Measurements from ENCODE around the gene SUPT7L.
A peak's percentile ranks its signal among the peaks of the same experiment; 100 is the strongest.
"Not testable (repeated sequence)": the region's sequence is repeated elsewhere in the genome, so short reads cannot be mapped to it uniquely, and the experiment has no call there.

Gene SUPT7L

DNA sequence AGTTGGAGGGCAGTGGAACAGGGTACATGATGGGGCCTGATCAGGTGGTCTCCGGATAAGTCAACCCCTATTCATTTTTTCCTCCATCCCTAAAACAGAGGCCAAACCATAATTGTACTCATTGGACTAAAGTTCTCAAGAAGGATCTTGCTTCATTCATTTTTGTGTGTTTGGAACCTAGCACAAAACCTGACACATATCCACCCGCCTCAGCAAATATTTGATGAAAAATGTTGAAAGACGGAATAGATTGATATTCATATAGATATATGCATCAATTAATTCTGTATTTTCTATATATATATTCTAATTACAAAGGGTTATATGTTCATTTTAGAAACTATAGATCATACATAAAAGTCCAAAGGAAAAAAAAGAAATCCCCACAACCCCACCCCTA is 22.2 kb upstream of the SUPT7L start:
- no peak for DNase-seq (ENCODE audit: low read depth)
- H3K4me3 ChIP-seq (ENCODE audit: low read length) = no peak overlapping the region
- TF ChIP-seq, protein P1, sequence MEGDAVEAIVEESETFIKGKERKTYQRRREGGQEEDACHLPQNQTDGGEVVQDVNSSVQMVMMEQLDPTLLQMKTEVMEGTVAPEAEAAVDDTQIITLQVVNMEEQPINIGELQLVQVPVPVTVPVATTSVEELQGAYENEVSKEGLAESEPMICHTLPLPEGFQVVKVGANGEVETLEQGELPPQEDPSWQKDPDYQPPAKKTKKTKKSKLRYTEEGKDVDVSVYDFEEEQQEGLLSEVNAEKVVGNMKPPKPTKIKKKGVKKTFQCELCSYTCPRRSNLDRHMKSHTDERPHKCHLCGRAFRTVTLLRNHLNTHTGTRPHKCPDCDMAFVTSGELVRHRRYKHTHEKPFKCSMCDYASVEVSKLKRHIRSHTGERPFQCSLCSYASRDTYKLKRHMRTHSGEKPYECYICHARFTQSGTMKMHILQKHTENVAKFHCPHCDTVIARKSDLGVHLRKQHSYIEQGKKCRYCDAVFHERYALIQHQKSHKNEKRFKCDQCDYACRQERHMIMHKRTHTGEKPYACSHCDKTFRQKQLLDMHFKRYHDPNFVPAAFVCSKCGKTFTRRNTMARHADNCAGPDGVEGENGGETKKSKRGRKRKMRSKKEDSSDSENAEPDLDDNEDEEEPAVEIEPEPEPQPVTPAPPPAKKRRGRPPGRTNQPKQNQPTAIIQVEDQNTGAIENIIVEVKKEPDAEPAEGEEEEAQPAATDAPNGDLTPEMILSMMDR (IDR thresholded peaks at IDR 0.05; ENCODE audit: insufficient read depth, low read depth, low read length, missing control alignments) = no peak

DNA sequence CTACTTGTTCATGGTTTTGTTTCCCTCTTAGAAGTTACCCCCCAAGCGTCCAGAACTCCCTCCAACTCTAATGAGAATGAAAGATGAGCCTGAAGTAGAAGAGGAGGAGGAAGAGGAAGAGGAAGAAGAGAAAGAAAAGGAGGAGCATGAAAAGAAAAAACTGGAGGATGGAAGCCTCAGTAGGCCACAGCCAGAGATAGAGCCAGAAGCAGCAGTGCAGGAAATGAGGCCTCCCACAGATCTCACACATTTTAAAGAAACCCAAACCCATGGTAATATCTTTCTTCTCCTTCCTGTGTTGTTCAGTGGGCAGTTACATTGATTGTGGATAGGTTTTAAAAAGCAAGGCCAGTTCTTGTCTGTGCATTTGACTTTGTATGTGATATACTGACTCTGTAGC is 21.6 kb upstream of the SUPT7L start:
- DNase-seq (ENCODE audit: low read depth) = not testable (repeated sequence)

DNA sequence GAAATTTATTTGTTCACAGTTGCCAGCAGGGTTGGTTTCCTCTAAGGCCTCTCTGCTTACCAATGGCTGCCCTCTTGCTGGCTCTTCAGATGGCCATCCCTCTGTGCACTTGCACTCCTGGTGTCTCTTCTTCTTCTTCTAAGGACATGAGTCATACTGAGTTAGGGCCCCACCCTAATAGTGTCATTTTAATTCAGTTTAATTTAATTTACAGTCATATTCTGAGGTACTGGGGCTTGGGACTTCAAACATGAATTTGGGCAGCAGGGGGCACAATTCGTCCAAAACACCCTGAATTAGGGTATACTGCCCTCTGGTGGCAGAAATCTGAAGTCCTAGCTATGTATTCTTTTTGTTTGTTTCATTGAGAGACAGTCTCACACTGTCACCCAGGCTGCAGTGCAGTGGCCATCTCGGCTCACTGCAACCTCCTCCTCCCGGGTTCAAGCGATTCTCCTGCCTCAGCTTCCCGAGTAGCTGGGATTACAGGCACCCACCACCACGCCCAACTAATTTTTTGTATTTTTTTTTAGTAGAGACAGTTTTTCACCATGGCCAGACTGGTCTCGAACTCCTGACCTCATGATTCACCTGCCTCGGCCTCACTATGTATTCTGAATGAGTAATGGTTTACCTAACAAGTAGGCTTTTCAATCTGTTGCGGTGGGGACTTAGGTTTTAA is 20.1 kb upstream of the SUPT7L start:
- TF ChIP-seq, protein P1 (IDR thresholded peaks at IDR 0.05; ENCODE audit: insufficient read depth, low read depth, low read length, missing control alignments) = peak; percentile 92
- no peak overlapping the region for H3K4me3 ChIP-seq (ENCODE audit: low read length)
- peak; percentile 94 for DNase-seq (ENCODE audit: low read depth)

More for the DNA sequence above, 21.6 kb upstream of the SUPT7L start:
- H3K4me3 ChIP-seq (ENCODE audit: low read length) = not testable (repeated sequence)

DNA sequence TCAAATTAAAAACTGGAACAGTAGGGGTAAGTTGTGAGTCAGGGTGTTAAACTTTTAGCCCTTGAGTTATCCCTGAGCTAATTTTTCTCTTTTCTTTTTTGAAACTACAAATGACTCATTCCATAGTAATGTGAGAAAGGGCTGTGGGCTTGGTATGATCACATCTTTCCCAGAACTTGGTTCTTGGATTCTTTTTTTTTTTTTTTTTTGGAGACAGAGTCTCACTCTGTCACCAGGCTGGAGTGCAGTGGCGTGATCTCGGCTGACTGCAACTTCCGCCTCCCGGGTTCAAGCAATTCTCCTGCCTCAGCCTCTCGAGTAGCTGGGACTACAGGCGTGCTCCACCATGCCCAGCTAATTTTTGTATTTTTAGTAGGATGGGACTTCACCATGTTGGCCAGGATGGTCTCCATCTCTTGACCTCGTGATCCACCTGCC is 18.9 kb upstream of the SUPT7L start:
- H3K4me3 ChIP-seq (ENCODE audit: low read length) = not testable (repeated sequence)
- DNase-seq (ENCODE audit: low read depth) = peak; percentile 89

DNA sequence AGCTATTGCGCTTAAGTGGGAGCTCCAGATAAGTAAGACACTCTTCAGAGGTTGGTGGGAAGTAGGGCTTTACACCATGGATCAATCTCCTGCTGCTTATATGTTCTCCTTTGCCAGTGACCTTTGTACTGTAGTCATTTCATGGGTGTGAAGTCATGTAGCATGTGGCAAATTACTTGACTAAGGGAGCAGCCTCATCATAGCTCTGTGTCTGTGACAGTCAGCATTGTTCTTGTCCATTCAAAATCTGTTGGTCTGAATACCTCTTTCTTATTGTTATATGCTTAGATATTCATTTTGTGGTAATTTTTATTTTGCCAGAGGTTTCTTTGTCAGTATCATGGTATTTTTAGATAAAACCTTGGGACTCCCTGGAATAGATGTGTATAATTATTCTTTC is 18.4 kb upstream of the SUPT7L start:
- no peak overlapping the region for H3K4me3 ChIP-seq (ENCODE audit: low read length)
- DNase-seq (ENCODE audit: low read depth) = peak; percentile 48
- TF ChIP-seq, protein P1 (IDR thresholded peaks at IDR 0.05; ENCODE audit: insufficient read depth, low read depth, low read length, missing control alignments) = no peak

DNA sequence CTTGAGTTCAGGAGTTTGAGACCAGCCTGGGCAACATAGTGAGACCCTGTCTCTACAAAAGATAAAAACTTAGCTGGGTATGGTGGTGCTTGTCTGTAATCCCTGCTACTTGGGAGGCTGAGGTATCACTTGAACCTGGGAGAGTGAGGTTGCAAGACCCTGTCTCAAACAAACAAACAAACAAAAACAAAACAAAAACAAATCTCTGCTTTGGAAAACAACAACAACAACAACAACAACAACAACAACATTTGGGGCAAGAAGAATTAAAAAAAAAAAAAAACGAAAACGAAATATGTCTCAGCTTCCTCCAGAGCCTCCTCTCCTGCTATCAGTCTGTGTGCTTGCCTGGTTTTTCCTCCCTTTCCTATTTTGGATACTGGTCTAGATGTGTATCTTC is 17.2 kb upstream of the SUPT7L start:
- H3K4me3 ChIP-seq (ENCODE audit: low read length) = no peak overlapping the region
- no peak for DNase-seq (ENCODE audit: low read depth)
- TF ChIP-seq, protein P1 (IDR thresholded peaks at IDR 0.05; ENCODE audit: insufficient read depth, low read depth, low read length, missing control alignments) = no peak

DNA sequence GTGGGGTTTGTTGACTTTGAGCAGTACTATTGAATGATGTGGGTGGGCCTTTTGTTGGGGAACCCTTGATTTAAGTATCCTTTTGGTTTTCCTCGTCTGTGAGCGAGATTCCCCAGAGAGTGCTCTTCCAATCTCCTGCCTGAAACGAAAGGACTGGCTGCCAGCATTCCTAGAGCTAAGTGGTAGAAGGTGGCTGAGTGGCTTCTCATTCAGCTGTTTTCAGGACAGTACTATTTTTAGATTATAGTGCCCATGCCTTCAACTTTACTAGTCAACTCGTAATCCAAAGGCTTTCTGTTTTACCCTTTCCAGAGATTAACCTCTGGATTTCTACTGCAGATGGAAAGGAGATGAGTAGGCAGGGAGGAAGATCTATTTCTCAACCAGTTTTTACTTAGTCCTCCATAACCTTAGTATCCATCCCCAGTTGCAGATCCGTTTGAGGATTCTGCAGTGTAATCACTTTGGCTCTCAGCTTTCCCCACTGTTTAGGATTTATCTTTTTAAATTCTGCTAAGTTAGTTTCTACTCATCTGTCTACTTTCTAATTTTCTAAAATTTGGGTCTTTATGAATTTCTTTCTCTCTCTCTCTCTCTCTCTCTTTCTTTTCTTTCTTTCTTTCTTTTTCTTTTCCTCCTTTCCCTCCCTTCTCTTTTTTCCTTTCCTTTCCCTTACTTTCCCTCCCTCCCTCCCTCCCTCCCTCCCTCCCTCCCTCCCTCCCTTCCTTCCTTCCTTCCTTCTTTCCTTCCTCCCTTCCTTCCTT is 9.5 kb upstream of the SUPT7L start:
- DNase-seq (ENCODE audit: low read depth) = no peak
- H3K4me3 ChIP-seq (ENCODE audit: low read length) = no peak overlapping the region
- TF ChIP-seq, protein P1 (IDR thresholded peaks at IDR 0.05; ENCODE audit: insufficient read depth, low read depth, low read length, missing control alignments) = no peak

DNA sequence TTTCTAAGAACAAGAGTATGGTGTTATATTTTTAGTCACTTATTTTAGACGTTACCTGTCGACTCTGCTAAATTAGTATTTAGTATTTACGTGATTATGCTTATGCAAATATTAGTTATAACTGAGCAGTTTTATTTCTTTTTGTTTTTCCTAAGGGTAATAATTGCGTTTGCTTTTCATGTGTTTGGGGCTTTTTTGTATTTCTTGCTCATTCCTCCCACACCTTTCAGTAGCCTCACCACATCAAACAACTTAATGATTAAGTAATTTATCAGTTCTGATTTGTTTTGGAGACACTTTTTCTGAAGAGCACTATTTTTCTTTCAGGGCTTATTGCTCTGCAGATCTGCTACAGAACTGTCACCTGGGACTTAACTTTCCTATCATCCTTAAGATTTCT is 7.8 kb upstream of the SUPT7L start:
- no peak overlapping the region for H3K4me3 ChIP-seq (ENCODE audit: low read length)
- TF ChIP-seq, protein P1 (IDR thresholded peaks at IDR 0.05; ENCODE audit: insufficient read depth, low read depth, low read length, missing control alignments) = no peak
- DNase-seq (ENCODE audit: low read depth) = no peak

Data from epithelial cell of esophagus (primary cell).